IPS-18c (cell line): ENCODE data around the gene PREX1.

ENCODE experiments used
- H3K4me3 ChIP-seq: 2 replicates; pipeline ENCODE4 v1.7.0; 2013; ENCODE audit warnings: low read depth, mild to moderate bottlenecking, low read length, moderate library complexity; ENCODE audit not compliant: insufficient read depth
- H3K9me3 ChIP-seq: one replicate; pipeline ENCODE4 v1.6.1; 2013; ENCODE audit warnings: mild to moderate bottlenecking, low read length, moderate library complexity; ENCODE audit not compliant: control insufficient read depth, insufficient read depth

Gene PREX1

GRCh38 chr20:48702455-48702913, 125.3 kb downstream of the PREX1 start:
- H3K9me3 ChIP-seq = peaks cover 4% of the 10 kb centered on the region

GRCh38 chr20:48701702-48702101, 126.1 kb downstream of the PREX1 start:
- Histone ChIP-seq H3K4me3 (no peak overlapping the region), H3K9me3 (peaks cover 4% of the 10 kb centered on the region)

More at GRCh38 chr20:48702455-48702913, 125.3 kb downstream of the PREX1 start:
- H3K4me3 ChIP-seq = no peak overlapping the region

- peaks cover 2% of the 10 kb centered on the region for H3K9me3 ChIP-seq
- H3K4me3 ChIP-seq = no peak overlapping the region
These were observed 129.1 kb downstream of the PREX1 start for GRCh38 chr20:48698507-48699267.

GRCh38 chr20:48697845-48698491, 129.8 kb downstream of the PREX1 start:
- Histone ChIP-seq H3K9me3 (no peaks in the 10 kb centered on the region), H3K4me3 (no peak overlapping the region)

- no peak overlapping the region for H3K4me3 ChIP-seq
- no peaks in the 10 kb centered on the region for H3K9me3 ChIP-seq
These were observed 131.1 kb downstream of the PREX1 start for GRCh38 chr20:48696671-48697070.

- H3K4me3 ChIP-seq = no peak overlapping the region
- no peaks in the 10 kb centered on the region for H3K9me3 ChIP-seq
These were observed 132.1 kb downstream of the PREX1 start for GRCh38 chr20:48695738-48696137.

GRCh38 chr20:48695255-48695654, 132.5 kb downstream of the PREX1 start:
- no peak overlapping the region for H3K4me3 ChIP-seq
- H3K9me3 ChIP-seq = no peaks in the 10 kb centered on the region

GRCh38 chr20:48694381-48694865, 133.4 kb downstream of the PREX1 start:
- Histone ChIP-seq H3K4me3 (no peak overlapping the region), H3K9me3 (no peaks in the 10 kb centered on the region)

- Histone ChIP-seq H3K4me3 (no peak overlapping the region), H3K9me3 (no peaks in the 10 kb centered on the region)
These were observed 136.3 kb downstream of the PREX1 start for GRCh38 chr20:48691523-48691922.

GRCh38 chr20:48690888-48691287, 136.9 kb downstream of the PREX1 start:
- H3K4me3 ChIP-seq = no peak overlapping the region
- no peaks in the 10 kb centered on the region for H3K9me3 ChIP-seq

- Histone ChIP-seq H3K4me3 (no peak overlapping the region), H3K9me3 (no peaks in the 10 kb centered on the region)
These were observed 137.8 kb downstream of the PREX1 start for GRCh38 chr20:48689874-48690571.

GRCh38 chr20:48689388-48689787, 138.4 kb downstream of the PREX1 start:
- no peak overlapping the region for H3K4me3 ChIP-seq
- no peaks in the 10 kb centered on the region for H3K9me3 ChIP-seq

GRCh38 chr20:48688579-48688978, 139.2 kb downstream of the PREX1 start:
- H3K9me3 ChIP-seq = no peaks in the 10 kb centered on the region
- H3K4me3 ChIP-seq = no peak overlapping the region

GRCh38 chr20:48687117-48687800, 140.5 kb downstream of the PREX1 start:
- Histone ChIP-seq H3K4me3 (no peak overlapping the region), H3K9me3 (no peaks in the 10 kb centered on the region)

GRCh38 chr20:48686238-48687116, 141.3 kb downstream of the PREX1 start:
- H3K4me3 ChIP-seq = no peak overlapping the region

GRCh38 chr20:48685300-48685699, 142.5 kb downstream of the PREX1 start:
- Histone ChIP-seq H3K9me3 (no peaks in the 10 kb centered on the region), H3K4me3 (no peak overlapping the region)

More at GRCh38 chr20:48686238-48687116, 141.3 kb downstream of the PREX1 start:
- no peaks in the 10 kb centered on the region for H3K9me3 ChIP-seq
